GM12878 (cell line): ENCODE results near the gene APC2. TPM values are rescaled to one million over a fixed set of nuclear protein-coding genes. Genes with fewer than 3 reads are reported as not detected.

Experiments used
- ATAC-seq: fragments of 200-7000 bp; cut with Tn5 transposase; 3 replicates; pipeline ENCODE4 v1.9.1; 2020; ENCODE audit warnings: mild to moderate bottlenecking, moderate library complexity
- BruUV-seq: library from RNA; stranded (reverse); fragments of 400-500 nt; replicated peaks from 2 replicates; lab custom pipeline; 2021; lab: Mats Ljungman, UMichigan
- CTCF ChIA-PET: fragments of 300-600 bp; sonication (Branson Sonifier 250); formaldehyde crosslinking; extraction: SDS; loops from one replicate; lab custom pipeline; 2021; ENCODE audit warnings: inconsistent platforms; lab: Yijun Ruan, JAX
- POLR2A ChIA-PET: fragments of 350-600 bp; formaldehyde crosslinking; extraction: SDS; loops from one replicate; lab custom pipeline; 2021; ENCODE audit warnings: inconsistent platforms; lab: Charles Lee
- RAD21 ChIA-PET: fragments of 300-600 bp; sonication (Branson Sonifier 250); formaldehyde crosslinking; loops from one replicate; lab custom pipeline; 2023; ENCODE audit warnings: antibody characterized with exemption; ENCODE audit not compliant: unreplicated experiment; lab: Charles Lee
- SMC1A ChIA-PET: fragments of 300-600 bp; sonication (Branson Sonifier 250); formaldehyde crosslinking; loops from one replicate; lab custom pipeline; 2023; ENCODE audit not compliant: unreplicated experiment, uncharacterized antibody; lab: Charles Lee
- DNase-seq: peaks from one replicate; pipeline ENCODE4 v3.0.0-alpha.2; 2011; ENCODE audit warnings: low read depth, low spot score
- FAIRE-seq: peaks from 3 replicates; lab custom pipeline; 2011; peaks lifted over from hg19 to GRCh38; lab: Jason Lieb, UNC
- H2AFZ ChIP-seq: 2 replicates; pipeline ENCODE4 v1.6.0; 2011; ENCODE audit warnings: low read depth, low read length, control low read depth; ENCODE audit not compliant: control insufficient read depth
- H3K27ac ChIP-seq: 2 replicates; pipeline ENCODE4 v1.5.1; 2011; ENCODE audit warnings: control low read depth; ENCODE audit not compliant: control insufficient read depth, insufficient read depth
- H3K27me3 ChIP-seq, 2 experiments: replicated peaks in 1 of 2; 2 replicates each; pipeline versions ENCODE4 v1.6.0 to v1.6.1; 2011; ENCODE audit warnings: low read length in 1 of 2; ENCODE audit not compliant: control insufficient read depth in 2 of 2, insufficient read depth in 2 of 2
- H3K36me3 ChIP-seq, 2 experiments: 2 replicates each; pipeline ENCODE4 v1.5.1; 2011; ENCODE audit warnings: low read length in 1 of 2; ENCODE audit not compliant: control insufficient read depth in 2 of 2, insufficient read depth in 2 of 2
- H3K4me1 ChIP-seq: 2 replicates; pipeline ENCODE4 v1.6.1; 2011; ENCODE audit warnings: mild to moderate bottlenecking, low read length, moderate library complexity, mixed read lengths; ENCODE audit not compliant: control insufficient read depth, insufficient read depth
- H3K4me2 ChIP-seq: 2 replicates; pipeline ENCODE4 v1.6.0; 2011; ENCODE audit warnings: control low read depth; ENCODE audit not compliant: control insufficient read depth, insufficient read depth
- H3K4me3 ChIP-seq: fragments of 200-600 bp; sonication (generic); 2 replicates; pipeline ENCODE4 v1.5.1; 2016
- H3K79me2 ChIP-seq: 2 replicates; pipeline ENCODE4 v1.6.0; 2011; ENCODE audit warnings: low read length; ENCODE audit not compliant: control insufficient read depth, insufficient read depth
- H3K9ac ChIP-seq: 2 replicates; pipeline ENCODE4 v1.8.0; 2011; ENCODE audit warnings: low read length, control low read depth, mixed read lengths; ENCODE audit not compliant: control insufficient read depth, insufficient read depth
- H3K9me3 ChIP-seq: replicated peaks from 3 replicates; pipeline ENCODE4 v1.5.1; 2011; ENCODE audit warnings: mild to moderate bottlenecking, low read length; ENCODE audit not compliant: control insufficient read depth, insufficient read depth
- H4K20me1 ChIP-seq: 2 replicates; pipeline ENCODE4 v1.6.0; 2011; ENCODE audit not compliant: control insufficient read depth, insufficient read depth
- ASH2L ChIP-seq: fragments of 300-600, 200-600 bp; sonication (generic); IDR thresholded peaks from 2 replicates; pipeline ENCODE4 v1.6.1; 2017; ENCODE audit warnings: low read depth, mild to moderate bottlenecking, borderline replicate concordance
- CREM ChIP-seq: IDR thresholded peaks from 2 replicates; pipeline ENCODE4 v1.6.1; 2014; ENCODE audit warnings: antibody characterized with exemption, low read depth
- EZH2 ChIP-seq: IDR thresholded peaks from 2 replicates; pipeline ENCODE4 v1.6.1; 2012; ENCODE audit warnings: low read depth, mild to moderate bottlenecking, control low read depth, inconsistent platforms, low read length, borderline replicate concordance; ENCODE audit not compliant: control insufficient read depth
- FOXM1 ChIP-seq: IDR thresholded peaks from 2 replicates; pipeline ENCODE4 v1.6.1; 2012; ENCODE audit warnings: low read depth, mild to moderate bottlenecking, inconsistent platforms, low read length, moderate library complexity
- GATAD2B ChIP-seq: fragments of 450-650 bp; conservative IDR thresholded peaks from 2 replicates; pipeline ENCODE4 v1.6.1; 2017; ENCODE audit warnings: low read depth, mild to moderate bottlenecking, moderate library complexity
- IRF5 ChIP-seq: fragments of 450-650 bp; IDR thresholded peaks from 2 replicates; pipeline ENCODE4 v1.6.1; 2017; ENCODE audit warnings: borderline replicate concordance
- JUND ChIP-seq: IDR thresholded peaks from 2 replicates; pipeline ENCODE4 v1.6.1; 2012; ENCODE audit warnings: low read depth, mild to moderate bottlenecking, low read length, improper control_type of control experiment, moderate library complexity
- LARP7 ChIP-seq: fragments of 450-650 bp; IDR thresholded peaks from 2 replicates; pipeline ENCODE4 v1.6.1; 2017; ENCODE audit warnings: mild to moderate bottlenecking
- NKRF ChIP-seq: fragments of 450-650 bp; conservative IDR thresholded peaks from 2 replicates; pipeline ENCODE4 v1.6.1; 2017; ENCODE audit warnings: mild to moderate bottlenecking, moderate library complexity
- PML ChIP-seq: IDR thresholded peaks from 2 replicates; pipeline ENCODE4 v1.6.1; 2012; ENCODE audit warnings: low read length, inconsistent platforms
- RBBP5 ChIP-seq: fragments of 200-600 bp; sonication (generic); conservative IDR thresholded peaks from 2 replicates; pipeline ENCODE4 v1.6.1; 2016
- RUNX3 ChIP-seq: IDR thresholded peaks from 2 replicates; pipeline ENCODE4 v1.6.1; 2012; ENCODE audit warnings: low read length, inconsistent platforms
- SREBF2 ChIP-seq: IDR thresholded peaks from 2 replicates; pipeline ENCODE4 v1.6.1; 2012; ENCODE audit warnings: mild to moderate bottlenecking, low read length
- WGBS: methylation state at CpG from one replicate; pipeline ENCODE4 v1.1.6; 2016; ENCODE audit warnings: low lambda C conversion rate; ENCODE audit not compliant: insufficient replicate concordance, insufficient coverage; ENCODE audit errors: missing lambda C conversion rate; 5-methylcytosine and 5-hydroxymethylcytosine counted together
- in situ Hi-C: fragments of 300-500 bp; cut with MboI; formaldehyde crosslinking; loops from 9 replicates; pipeline ENCODE4 v1.14.3; 2018; ENCODE audit warnings: mixed read lengths
- intact Hi-C: fragments of 100-400 bp; cut with micrococcal nuclease; formaldehyde crosslinking; loops from one replicate; pipeline ENCODE4 v1.14.2; 2022; ENCODE audit not compliant: unreplicated experiment
- polyA plus RNA-seq, 11 experiments: library from polyadenylated mRNA; depleted of rRNA in 4 of 11; unstranded in 6 of 11; stranded (reverse) in 5 of 11; fragments of >200 nt; fragmentation: Nextera tagmentation in 4 of 11; fragmentation: Illumina TruSeq in 1 of 11; extraction: Ambion mirVana in 4 of 11; extraction: Trizol in 1 of 11; gene quantifications; 1 replicate in 1 of 11; 2 replicates in 10 of 11; pipeline versions ENCODE4 v1.2.1 to v1.2.3, GENCODE V29; 2011 to 2016; ENCODE audit warnings: inconsistent platforms in 2 of 11, missing spikeins in 2 of 11, low read depth in 1 of 11
- total RNA-seq, 4 experiments: library from RNA; depleted of rRNA in 3 of 4; stranded (reverse); fragments of >200 nt in 3 of 4; fragmentation: Illumina TruSeq in 1 of 4; extraction: Trizol in 1 of 4; gene quantifications; 2 replicates each; pipeline versions ENCODE4 v1.2.1 to v1.2.3, GENCODE V29; 2013 to 2021
- TF ChIP-seq, protein P1 (sequence below): fragments of 450-650 bp; IDR thresholded peaks from 2 replicates; pipeline ENCODE4 v1.6.1; 2016; ENCODE audit warnings: mild to moderate bottlenecking, moderate library complexity, borderline replicate concordance

Gene APC2
- total and polyA plus RNA-seq, 10 of the 15 experiments (the other 5 are each of a cell fraction or from before 2014, with no cell fraction given): under 0.01 to 0.73 (median 0.04) TPM; not detected in 5

GRCh38 chr19:1502433-1503088 is 52.6 kb downstream of the APC2 start:
- DNase-seq: no peak
- ChIA-PET RAD21 (no interaction called here), CTCF (interaction anchor here (0.8 to 1.9 kb wide), 3 partner anchors 12 to 27 kb away, joined by 3 to 4 read pairs (median 3); no protein-coding TSS in a partner anchor), POLR2A (no interaction called here), SMC1A (no interaction called here)
- BruUV-seq: no TSS peak
- Histone ChIP-seq H3K27me3 (no peaks in the 10 kb centered on the region; a peak in 1 of 4 replicates), H3K9me3 (no peaks in the 10 kb centered on the region; the same call in 2 of the 3 replicates), H3K9ac (no peak overlapping the region), H4K20me1 (no peaks in the 10 kb centered on the region), H3K36me3 (no peaks in the 10 kb centered on the region), H2AFZ (no peak overlapping the region), H3K27ac (no peak overlapping the region), H3K4me1 (no peaks in the 10 kb centered on the region), H3K4me2 (no peak overlapping the region), H3K4me3 (no peak overlapping the region), H3K79me2 (no peaks in the 10 kb centered on the region)
- ATAC-seq: no peak
- in situ Hi-C loops: no loop called here
- no peak for FAIRE-seq
- 48% methylated on average over 14 of the region's 14 CpGs for WGBS
- intact Hi-C loops: no loop called here
- no peak for TF ChIP-seq RUNX3
- TF ChIP-seq IRF5: no peak
- TF ChIP-seq CREM: no peak
- TF ChIP-seq LARP7: no peak
- TF ChIP-seq ASH2L: no peak
- TF ChIP-seq GATAD2B: no peak
- no peak for TF ChIP-seq FOXM1
- no peak for TF ChIP-seq RBBP5
- no peak for TF ChIP-seq NKRF
- no peak for TF ChIP-seq PML
- TF ChIP-seq, protein P1, sequence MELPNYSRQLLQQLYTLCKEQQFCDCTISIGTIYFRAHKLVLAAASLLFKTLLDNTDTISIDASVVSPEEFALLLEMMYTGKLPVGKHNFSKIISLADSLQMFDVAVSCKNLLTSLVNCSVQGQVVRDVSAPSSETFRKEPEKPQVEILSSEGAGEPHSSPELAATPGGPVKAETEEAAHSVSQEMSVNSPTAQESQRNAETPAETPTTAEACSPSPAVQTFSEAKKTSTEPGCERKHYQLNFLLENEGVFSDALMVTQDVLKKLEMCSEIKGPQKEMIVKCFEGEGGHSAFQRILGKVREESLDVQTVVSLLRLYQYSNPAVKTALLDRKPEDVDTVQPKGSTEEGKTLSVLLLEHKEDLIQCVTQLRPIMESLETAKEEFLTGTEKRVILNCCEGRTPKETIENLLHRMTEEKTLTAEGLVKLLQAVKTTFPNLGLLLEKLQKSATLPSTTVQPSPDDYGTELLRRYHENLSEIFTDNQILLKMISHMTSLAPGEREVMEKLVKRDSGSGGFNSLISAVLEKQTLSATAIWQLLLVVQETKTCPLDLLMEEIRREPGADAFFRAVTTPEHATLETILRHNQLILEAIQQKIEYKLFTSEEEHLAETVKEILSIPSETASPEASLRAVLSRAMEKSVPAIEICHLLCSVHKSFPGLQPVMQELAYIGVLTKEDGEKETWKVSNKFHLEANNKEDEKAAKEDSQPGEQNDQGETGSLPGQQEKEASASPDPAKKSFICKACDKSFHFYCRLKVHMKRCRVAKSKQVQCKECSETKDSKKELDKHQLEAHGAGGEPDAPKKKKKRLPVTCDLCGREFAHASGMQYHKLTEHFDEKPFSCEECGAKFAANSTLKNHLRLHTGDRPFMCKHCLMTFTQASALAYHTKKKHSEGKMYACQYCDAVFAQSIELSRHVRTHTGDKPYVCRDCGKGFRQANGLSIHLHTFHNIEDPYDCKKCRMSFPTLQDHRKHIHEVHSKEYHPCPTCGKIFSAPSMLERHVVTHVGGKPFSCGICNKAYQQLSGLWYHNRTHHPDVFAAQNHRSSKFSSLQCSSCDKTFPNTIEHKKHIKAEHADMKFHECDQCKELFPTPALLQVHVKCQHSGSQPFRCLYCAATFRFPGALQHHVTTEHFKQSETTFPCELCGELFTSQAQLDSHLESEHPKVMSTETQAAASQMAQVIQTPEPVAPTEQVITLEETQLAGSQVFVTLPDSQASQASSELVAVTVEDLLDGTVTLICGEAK: no peak
- no peak for TF ChIP-seq SREBF2
- TF ChIP-seq EZH2: no peak
- TF ChIP-seq JUND: no peak
